Stimulated activated CD8-positive, alpha-beta memory T cell treated with anti-CD3 and anti-CD28 coated beads, Interleukin-4, amount 100 ng/mL, for 1 hour (primary cell): Measurements from ENCODE around the gene PDGFRB.

Experiments
- DNase-seq, 2 donors: peaks; one replicate each; pipeline ENCODE4 v3.0.0-alpha.2; 2020; ENCODE audit warnings: low read depth in 2 of 2, low spot score in 1 of 2

PDGFRB gene

GRCh38 chr5:150146862-150147601 lies 8.6 kb downstream of the PDGFRB start:
- no peak for DNase-seq

DNA sequence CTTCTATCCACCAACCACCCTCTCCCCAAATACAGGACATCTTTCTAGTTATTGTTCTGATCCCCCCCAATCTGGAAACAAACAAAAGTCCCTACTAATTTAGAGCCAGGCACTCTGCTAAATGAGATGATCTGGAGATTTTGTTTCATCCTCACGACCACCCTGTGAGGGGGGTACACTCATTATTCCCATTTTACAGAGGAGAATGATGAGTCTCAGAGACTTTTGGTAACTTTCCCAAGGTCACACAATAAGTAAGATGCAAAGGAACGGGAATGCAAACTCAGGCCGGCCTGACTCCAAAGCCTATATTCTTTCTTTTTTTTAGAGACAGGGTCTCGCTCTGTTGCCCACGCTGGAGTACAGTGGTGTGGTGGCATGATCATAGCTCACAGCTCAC lies 9.4 kb downstream of the PDGFRB start:
- DNase-seq: no peak

GRCh38 chr5:150144879-150145278 lies 10.8 kb downstream of the PDGFRB start:
- no peak for DNase-seq

DNA sequence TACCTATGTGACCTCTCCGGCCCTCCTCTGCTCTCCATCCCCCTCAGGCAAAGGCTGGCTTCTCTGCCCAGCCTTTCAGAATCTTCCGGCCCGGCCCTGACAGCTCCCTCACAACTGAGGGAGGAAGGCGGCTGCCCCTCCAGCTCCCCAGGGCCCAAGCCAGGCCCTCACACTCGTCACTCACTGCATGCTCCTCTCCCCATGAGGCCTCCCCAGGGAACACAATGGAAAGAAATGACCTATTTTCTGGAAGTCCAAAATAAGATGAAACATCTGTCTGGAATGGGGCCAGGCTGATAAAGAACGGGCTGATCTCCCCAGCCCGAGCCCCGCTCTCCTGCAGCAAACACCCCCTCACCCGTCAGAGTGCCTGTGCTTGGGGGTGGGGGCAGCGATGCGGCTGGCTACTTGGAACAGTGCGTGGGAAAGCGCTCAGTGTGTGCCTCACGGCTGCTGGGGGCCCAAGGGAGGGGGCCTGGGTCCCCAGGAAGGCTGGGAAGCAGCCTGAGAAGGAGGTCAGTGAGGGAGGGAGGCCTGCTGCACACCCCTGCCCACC lies 11.3 kb downstream of the PDGFRB start:
- DNase-seq: no peak

DNA sequence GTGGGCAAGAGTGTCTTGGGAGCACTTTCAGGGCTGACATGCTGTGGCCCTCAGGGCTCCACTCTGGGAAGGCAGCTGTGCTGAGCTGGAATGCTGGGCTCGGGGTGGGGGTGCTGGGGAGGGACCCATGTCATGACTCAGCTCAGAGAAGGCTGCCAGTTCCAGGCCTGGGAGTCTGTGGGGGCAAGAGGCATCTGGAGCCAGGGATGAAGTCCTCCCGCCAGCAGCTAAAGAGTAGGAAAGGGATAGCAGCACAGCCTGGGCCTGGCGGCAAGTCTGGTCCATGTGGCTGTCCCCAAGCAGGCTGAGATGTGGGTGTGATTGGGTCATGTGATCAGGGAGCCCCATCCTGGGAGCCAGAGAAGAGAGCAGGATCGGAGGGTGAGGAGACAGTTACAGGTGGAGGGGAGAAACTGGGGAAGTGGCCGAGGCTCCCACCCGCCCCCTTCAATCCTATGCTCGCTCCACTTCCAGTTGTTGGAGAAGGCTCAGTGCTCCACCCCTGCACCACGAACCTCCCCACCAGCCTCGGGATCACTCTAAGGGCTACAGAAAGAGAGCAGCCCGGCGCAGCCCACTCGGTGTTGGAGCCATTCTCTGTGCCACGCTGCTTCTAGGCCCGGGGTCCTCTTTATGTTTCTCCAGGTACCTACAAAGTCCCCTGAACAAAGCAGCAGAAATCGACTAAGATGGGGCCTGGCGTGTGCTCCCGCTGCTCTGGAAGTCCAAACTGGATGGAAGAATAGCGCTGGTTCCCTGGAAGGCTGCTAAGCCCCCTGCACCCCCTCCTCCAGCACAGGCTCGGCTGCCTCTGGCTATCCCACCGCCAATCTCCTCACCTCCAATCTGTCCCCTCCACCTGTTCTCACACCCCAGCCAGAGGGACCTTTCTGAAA lies 12.0 kb downstream of the PDGFRB start:
- no peak for DNase-seq

- no peak for DNase-seq
Observed at GRCh38 chr5:150142959-150143349, 12.7 kb downstream of the PDGFRB start.

DNA sequence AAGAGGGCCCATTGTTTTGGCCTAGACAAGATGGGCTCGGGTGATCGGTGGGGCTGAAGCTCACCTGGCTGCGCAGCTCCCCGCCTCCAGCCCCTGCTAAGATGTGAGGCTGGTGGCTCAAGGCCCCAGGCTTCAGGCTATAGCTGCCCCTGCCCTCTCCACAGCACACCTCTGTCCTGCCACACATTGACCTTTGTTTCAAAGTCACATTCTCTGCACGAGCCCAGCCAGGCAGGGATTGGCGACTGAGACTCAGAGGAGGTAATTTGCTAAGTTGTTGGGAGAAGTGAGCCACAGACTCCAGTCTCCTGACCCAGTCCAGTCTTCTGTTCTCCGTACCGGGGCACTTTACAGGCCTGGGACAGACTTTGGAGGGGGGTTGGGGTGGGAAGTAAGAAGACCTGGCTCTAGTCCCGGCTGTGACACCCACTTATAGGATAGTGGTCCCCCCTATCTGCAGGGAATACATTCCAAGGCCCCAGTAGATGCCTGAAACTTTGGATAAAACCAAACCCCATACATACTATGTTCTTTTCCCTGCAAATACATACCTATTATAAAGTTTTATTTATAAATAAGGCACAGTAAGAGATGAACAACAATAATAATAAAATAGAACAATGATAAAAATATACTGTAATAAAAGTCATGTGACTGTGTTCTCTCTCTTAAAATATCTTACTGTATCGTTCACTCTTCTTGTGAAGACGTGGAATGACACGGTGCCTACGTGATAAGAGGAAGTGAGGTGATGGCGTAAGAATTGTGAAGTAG lies 13.3 kb downstream of the PDGFRB start:
- DNase-seq: no peak

GRCh38 chr5:150141544-150142184 lies 14.0 kb downstream of the PDGFRB start:
- no peak for DNase-seq

- no peak for DNase-seq
Observed at GRCh38 chr5:150140830-150141229, 14.8 kb downstream of the PDGFRB start.

DNA sequence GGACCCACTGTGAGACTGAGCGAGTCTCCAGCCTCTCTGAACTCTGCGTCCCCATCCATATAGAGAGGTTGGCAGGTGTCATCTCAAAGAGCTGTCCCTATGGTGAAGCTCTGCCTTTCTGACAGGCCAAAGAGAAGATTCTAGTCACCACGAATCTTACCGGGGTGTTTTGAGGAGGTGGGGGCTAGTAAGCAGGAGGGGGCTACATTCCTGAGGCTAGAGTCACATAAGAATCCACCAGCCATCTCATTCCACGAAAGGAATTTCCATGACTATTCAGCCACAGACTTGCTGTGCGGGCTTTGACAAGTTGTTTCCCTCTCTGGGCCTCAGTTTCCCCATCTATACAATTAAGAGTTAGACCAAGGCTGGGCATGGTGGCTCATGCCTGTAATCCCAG lies 16.3 kb downstream of the PDGFRB start:
- DNase-seq: no peak

GRCh38 chr5:150138551-150139265 lies 16.9 kb downstream of the PDGFRB start:
- DNase-seq: no peak

GRCh38 chr5:150137997-150138396 lies 17.6 kb downstream of the PDGFRB start:
- DNase-seq: no peak

GRCh38 chr5:150137168-150137957 lies 18.3 kb downstream of the PDGFRB start:
- no peak for DNase-seq

DNA sequence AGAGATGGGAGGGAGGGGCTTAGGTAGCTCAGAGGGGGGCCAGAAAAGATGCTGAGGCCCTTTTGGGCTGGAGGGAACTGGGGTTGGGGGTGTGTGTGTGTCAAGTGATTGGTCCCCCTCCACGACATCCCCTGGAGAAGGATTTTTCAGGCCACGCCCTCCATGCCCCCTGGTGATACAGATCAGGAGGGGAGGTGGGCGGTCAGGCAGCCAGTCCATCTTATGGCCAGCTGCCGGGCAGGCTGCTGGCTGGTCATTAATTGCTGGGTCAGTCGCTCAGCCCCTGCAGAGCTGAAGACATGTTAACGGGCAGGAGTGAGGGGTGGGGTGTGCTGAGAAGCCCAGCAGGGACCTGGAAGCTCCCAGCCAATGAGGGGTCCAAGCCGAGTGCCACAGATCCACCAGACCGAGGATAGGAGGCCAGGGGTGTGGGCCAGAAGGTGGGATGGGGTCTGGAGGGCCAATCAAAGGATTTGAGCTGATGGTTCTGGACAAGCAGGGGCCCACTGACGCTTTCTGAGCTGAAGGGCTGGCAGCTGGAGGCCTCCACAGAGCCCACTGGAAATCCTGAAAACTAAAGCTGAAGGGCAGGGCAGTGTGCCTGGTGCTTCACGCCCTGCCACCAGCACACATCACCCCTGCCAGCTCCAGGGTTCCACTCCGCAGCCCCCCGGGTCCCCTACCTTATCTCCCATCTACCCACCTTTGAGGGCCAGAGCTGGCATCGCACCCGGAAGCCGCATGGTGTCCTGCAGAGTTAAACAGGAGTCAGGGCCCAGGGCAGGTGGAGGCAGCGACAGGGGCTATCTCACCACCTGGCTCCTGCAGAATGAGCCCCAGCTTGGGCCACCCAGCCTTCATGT lies 19.1 kb downstream of the PDGFRB start:
- DNase-seq: no peak

GRCh38 chr5:150135557-150136304 lies 19.9 kb downstream of the PDGFRB start:
- DNase-seq: no peak

DNA sequence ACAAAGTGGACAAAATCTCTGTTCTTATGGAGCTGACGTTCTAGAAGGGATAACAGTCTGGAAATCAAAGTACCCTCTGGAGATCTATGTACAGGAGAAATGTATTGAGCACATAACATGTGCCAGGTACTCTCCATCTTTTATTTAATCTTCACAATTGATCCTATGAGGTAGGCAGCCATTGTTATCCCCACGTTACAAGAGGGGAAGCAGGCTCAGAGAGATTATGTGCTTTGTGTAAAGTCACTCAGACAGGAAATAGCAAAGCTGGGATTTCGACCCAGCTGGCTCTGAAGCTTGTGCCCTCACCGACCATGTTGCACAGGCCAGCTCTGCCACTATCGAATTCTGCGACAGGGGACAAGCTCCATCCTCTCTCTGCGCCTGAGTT lies 21.5 kb downstream of the PDGFRB start:
- DNase-seq: no peak

DNA sequence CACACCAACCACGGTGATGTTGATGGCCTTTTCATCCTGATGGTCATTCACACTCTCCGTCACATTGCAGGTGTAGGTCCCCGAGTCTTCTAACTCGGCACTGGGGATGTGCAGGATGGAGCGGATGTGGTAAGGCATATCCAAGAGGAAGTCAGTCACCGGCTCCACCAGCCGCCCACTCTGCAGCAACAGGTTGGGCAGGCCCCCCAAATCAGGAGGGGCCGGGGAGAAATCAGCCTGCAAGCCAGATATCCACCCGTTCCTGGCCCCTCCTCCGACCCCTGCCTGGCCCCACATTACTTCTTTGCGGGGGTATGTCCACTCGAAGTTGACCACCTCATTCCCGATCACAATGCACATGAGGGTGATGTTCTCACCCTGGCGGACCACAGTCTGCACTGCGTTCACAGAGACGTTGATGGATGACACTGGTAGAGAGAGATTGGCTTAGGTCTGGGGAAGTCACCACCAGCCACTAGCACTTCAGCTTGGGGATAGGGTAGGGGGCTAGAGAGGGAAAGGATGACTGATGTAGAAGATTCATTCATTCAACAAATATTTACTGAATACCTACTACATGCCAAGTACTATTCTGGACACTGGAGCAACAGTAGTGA lies 22.0 kb downstream of the PDGFRB start:
- DNase-seq: no peak
